ENCODE results near the gene SMAD7.

SMAD7 gene

DNA sequence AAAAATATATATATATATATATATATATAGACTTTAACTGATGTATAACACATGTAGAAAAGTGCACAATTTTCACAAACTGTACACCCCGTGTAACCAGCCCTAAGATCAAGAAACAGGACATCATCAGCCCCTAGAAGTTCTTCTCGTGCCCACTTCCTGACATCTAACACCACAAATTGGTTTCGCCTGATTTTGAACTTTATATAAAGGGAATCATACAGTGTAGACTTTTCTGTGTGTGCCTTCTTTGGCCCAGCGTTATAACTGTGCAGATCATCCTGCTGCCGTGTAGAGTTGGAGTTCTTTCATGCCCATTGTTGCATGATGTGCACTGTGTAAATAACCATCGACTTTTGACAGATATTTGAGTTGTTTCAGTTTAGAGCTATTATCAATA, 41.0 kb downstream of the SMAD7 start:
- TF ChIP-seq, protein P1, sequence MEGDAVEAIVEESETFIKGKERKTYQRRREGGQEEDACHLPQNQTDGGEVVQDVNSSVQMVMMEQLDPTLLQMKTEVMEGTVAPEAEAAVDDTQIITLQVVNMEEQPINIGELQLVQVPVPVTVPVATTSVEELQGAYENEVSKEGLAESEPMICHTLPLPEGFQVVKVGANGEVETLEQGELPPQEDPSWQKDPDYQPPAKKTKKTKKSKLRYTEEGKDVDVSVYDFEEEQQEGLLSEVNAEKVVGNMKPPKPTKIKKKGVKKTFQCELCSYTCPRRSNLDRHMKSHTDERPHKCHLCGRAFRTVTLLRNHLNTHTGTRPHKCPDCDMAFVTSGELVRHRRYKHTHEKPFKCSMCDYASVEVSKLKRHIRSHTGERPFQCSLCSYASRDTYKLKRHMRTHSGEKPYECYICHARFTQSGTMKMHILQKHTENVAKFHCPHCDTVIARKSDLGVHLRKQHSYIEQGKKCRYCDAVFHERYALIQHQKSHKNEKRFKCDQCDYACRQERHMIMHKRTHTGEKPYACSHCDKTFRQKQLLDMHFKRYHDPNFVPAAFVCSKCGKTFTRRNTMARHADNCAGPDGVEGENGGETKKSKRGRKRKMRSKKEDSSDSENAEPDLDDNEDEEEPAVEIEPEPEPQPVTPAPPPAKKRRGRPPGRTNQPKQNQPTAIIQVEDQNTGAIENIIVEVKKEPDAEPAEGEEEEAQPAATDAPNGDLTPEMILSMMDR (IDR thresholded peaks at IDR 0.05), result no peak
- Mint-ChIP-seq H3K4me3 (no peak overlapping the region), H3K27me3 (ENCODE audit: low read depth, poor library complexity) (peaks cover 8% of the 10 kb centered on the region), H3K4me1 (peaks cover 22% of the 10 kb centered on the region), H3K36me3 (ENCODE audit: low read depth) (no peaks in the 10 kb centered on the region), H3K27ac (no peak overlapping the region), H3K9me3 (peaks cover 19% of the 10 kb centered on the region)
- DNase-seq, result no peak

DNA sequence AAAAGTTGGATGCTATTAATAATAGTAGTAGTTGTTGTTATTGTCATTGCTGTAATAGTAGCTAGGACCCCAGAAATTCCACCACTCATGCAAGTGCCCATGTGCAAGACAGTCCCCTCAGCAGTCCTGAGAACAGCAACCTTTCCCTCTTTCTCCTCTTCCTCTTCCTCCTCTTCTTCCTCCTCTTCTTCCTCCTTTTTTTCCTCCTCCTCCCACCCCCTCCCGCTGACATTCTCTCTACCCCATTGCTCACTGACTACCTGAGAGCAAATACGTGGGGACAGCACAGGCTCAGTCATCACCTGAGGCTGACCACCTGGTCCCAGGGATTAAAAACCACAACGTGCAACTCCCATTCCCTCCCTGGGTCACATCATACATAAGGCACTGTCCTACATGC, 41.8 kb downstream of the SMAD7 start:
- Mint-ChIP-seq H3K4me3 (no peak overlapping the region), H3K36me3 (ENCODE audit: low read depth) (peaks cover 7% of the 10 kb centered on the region), H3K27me3 (ENCODE audit: low read depth, poor library complexity) (peaks cover 12% of the 10 kb centered on the region), H3K9me3 (peaks cover 27% of the 10 kb centered on the region), H3K4me1 (peaks cover 14% of the 10 kb centered on the region), H3K27ac (no peak overlapping the region)
- TF ChIP-seq, protein P1 (IDR thresholded peaks at IDR 0.05), result no peak
- DNase-seq, result no peak

DNA sequence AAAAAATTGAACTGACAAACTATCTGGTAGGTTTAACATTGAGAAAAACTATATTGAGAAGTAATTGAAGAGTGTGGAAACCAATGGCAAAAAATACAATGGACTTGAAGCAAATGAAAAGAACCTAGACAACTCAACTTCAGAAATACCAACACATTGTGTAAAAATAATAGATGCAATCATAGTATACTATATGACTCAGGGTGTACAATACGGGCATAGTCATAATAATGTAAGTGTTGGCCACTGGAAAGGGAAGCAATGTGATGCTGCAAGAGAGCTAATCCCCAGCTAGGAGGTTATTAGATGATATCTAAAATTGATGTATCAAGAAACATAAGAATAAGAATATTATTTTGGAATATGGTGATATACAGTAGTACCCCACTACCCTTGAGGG, 45.3 kb downstream of the SMAD7 start:
- Mint-ChIP-seq H3K27me3 (ENCODE audit: low read depth, poor library complexity) (peaks cover 12% of the 10 kb centered on the region), H3K4me1 (peaks cover 1% of the 10 kb centered on the region), H3K36me3 (ENCODE audit: low read depth) (peaks cover 8% of the 10 kb centered on the region), H3K4me3 (no peak overlapping the region), H3K9me3 (peaks cover 29% of the 10 kb centered on the region), H3K27ac (no peak overlapping the region)
- TF ChIP-seq, protein P1 (IDR thresholded peaks at IDR 0.05), result no peak
- DNase-seq, result no peak

DNA sequence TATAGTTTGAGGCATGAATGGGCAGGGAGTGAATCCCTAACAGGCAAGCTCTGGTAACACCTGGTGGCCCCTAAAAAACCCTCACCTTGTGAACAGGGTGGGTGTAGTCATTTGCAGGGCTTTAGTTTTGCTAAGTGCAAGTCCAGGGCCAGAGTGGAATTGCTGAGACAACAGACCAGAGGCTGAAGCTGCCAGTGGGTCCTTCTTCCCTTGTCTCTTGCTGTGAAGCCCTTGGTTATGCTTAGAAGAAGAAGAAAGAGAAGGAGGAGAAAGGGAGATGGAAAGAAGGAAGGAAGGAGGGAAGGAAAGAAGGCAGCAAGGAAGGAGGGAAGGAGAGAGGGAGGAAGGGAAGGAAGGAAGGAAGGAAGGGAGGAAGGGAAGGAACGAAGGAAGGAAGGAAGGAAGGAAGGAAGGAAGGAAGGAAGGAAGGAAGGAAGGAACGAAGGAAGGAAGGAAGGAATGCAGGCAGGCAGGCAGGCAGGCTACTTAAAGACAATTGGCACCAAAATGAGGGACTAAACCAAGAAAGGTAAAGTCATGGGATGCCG, 45.8 kb downstream of the SMAD7 start:
- Mint-ChIP-seq H3K27me3 (ENCODE audit: low read depth, poor library complexity) (peaks cover 15% of the 10 kb centered on the region), H3K36me3 (ENCODE audit: low read depth) (peaks cover 8% of the 10 kb centered on the region), H3K4me1 (no peaks in the 10 kb centered on the region), H3K9me3 (peaks cover 29% of the 10 kb centered on the region), H3K27ac (no peak overlapping the region), H3K4me3 (no peak overlapping the region)
- TF ChIP-seq, protein P1 (IDR thresholded peaks at IDR 0.05), result no peak
- DNase-seq, result no peak

DNA sequence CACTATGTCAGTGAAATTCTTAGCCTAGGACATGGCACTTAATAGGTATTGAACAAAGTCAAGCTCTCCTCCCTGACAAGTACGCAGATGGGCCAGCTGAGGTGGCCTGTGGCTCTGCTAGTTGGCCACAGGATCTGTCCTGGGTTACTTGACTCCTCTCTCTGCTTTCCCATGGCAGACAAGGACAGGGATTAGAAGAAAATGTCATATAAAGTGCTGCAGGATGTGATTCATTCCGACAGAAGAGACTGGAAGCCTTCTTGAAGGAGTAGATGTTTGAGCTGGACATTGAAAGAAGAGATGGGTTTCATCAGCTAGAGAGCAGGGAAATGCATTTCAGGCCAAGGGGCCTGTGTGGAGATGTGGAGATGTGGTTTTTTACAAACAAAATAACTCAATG, 46.7 kb downstream of the SMAD7 start:
- Mint-ChIP-seq H3K9me3 (peaks cover 36% of the 10 kb centered on the region), H3K27me3 (ENCODE audit: low read depth, poor library complexity) (peaks cover 18% of the 10 kb centered on the region), H3K36me3 (ENCODE audit: low read depth) (peaks cover 13% of the 10 kb centered on the region), H3K4me3 (no peak overlapping the region), H3K27ac (no peak overlapping the region), H3K4me1 (no peaks in the 10 kb centered on the region)
- no peak for DNase-seq
- TF ChIP-seq, protein P1 (IDR thresholded peaks at IDR 0.05), result no peak

DNA sequence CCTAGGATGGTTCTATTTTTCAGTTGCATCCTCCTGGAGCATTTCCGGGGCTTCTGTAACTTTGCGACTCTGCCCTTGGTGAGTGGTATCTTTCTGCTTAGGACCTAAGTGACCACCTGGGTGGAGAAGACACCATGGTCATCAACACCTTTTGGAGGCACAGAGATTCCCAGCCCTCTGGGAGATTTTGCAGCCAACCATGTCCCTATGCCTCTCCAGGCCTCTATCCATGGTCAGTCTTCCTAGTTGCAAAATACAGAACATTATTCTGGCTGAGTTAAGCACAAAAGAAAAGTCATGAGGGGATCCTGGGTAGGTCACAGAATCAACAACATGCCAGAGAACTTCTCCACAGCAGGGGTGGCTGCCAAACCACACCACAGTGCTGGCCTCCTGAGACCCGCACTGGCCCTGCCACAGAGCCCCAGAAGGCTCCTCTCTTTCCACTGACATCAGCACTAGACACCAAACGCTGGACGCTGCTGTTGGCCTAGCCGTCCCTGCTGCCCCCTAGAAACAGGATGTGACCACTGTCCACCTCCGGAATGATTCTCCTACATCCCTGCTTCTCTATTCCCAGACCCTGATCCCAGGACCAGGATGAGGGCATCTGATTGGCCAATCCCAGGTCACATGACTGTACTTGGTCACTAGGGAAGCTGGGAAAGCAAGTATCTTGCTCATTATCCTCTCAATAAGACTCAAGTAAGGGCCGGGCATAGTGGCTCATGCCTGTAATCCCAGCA, 47.7 kb downstream of the SMAD7 start:
- Mint-ChIP-seq H3K4me1 (no peaks in the 10 kb centered on the region), H3K27ac (no peak overlapping the region)

More for the DNA sequence above, 47.7 kb downstream of the SMAD7 start:
- Mint-ChIP-seq H3K27me3 (ENCODE audit: low read depth, poor library complexity) (peaks cover 18% of the 10 kb centered on the region), H3K36me3 (ENCODE audit: low read depth) (peaks cover 13% of the 10 kb centered on the region), H3K9me3 (peaks cover 36% of the 10 kb centered on the region), H3K4me3 (no peak overlapping the region)
- TF ChIP-seq, protein P1 (IDR thresholded peaks at IDR 0.05), result no peak
- DNase-seq, result no peak
